IPS-18a (cell line): ENCODE results near the gene WDR7.
A peak's percentile ranks its signal among the peaks of the same experiment; 100 is the strongest.
"Not testable (repeated sequence)": the region's sequence is repeated elsewhere in the genome, so short reads cannot be mapped to it uniquely, and the experiment has no call there.

Source experiments
- H3K27ac ChIP-seq: one replicate; pipeline ENCODE4 v1.5.1; 2013; ENCODE audit warnings: low read length
- H3K27me3 ChIP-seq: one replicate; pipeline ENCODE4 v1.6.1; 2013; ENCODE audit warnings: mild to moderate bottlenecking, low read length; ENCODE audit not compliant: control insufficient read depth, insufficient read depth
- H3K36me3 ChIP-seq: one replicate; pipeline ENCODE4 v1.6.1; 2013; ENCODE audit warnings: low read depth, low read length; ENCODE audit not compliant: control insufficient read depth
- H3K4me1 ChIP-seq: one replicate; pipeline ENCODE4 v1.6.1; 2013; ENCODE audit warnings: low read depth, low read length; ENCODE audit not compliant: control insufficient read depth
- H3K4me3 ChIP-seq: one replicate; pipeline ENCODE4 v1.5.1; 2013; ENCODE audit warnings: low read length
- H3K9ac ChIP-seq: one replicate; pipeline ENCODE4 v1.6.1; 2013; ENCODE audit warnings: mild to moderate bottlenecking, low read length, moderate library complexity
- H3K9me3 ChIP-seq: one replicate; pipeline ENCODE4 v1.6.1; 2013; ENCODE audit warnings: low read depth, low read length; ENCODE audit not compliant: control insufficient read depth

WDR7 gene

GRCh38 chr18:56639571-56639970 is 11.6 kb upstream of the WDR7 start:
- Histone ChIP-seq H3K9ac (no peak overlapping the region), H3K27ac (no peak overlapping the region), H3K36me3 (peaks cover 5% of the 10 kb centered on the region), H3K4me3 (peak overlapping the region; percentile 76), H3K9me3 (no peaks in the 10 kb centered on the region), H3K4me1 (peaks cover 14% of the 10 kb centered on the region), H3K27me3 (no peaks in the 10 kb centered on the region)

- peaks cover 13% of the 10 kb centered on the region for H3K4me1 ChIP-seq
- H3K36me3 ChIP-seq = no peaks in the 10 kb centered on the region
- no peak overlapping the region for H3K4me3 ChIP-seq
- no peak overlapping the region for H3K9ac ChIP-seq
- H3K27ac ChIP-seq = no peak overlapping the region
- no peaks in the 10 kb centered on the region for H3K9me3 ChIP-seq
- no peaks in the 10 kb centered on the region for H3K27me3 ChIP-seq
These were observed 9.3 kb upstream of the WDR7 start for GRCh38 chr18:56641714-56642337.

GRCh38 chr18:56643381-56643780 is 7.8 kb upstream of the WDR7 start:
- no peak overlapping the region for H3K27ac ChIP-seq
- no peak overlapping the region for H3K4me3 ChIP-seq
- H3K9me3 ChIP-seq = no peaks in the 10 kb centered on the region
- peaks cover 7% of the 10 kb centered on the region for H3K4me1 ChIP-seq
- H3K27me3 ChIP-seq = no peaks in the 10 kb centered on the region
- no peak overlapping the region for H3K9ac ChIP-seq
- no peaks in the 10 kb centered on the region for H3K36me3 ChIP-seq

GRCh38 chr18:56645415-56646016 is 5.6 kb upstream of the WDR7 start:
- Histone ChIP-seq H3K4me3 (no peak overlapping the region), H3K27me3 (no peaks in the 10 kb centered on the region), H3K36me3 (no peaks in the 10 kb centered on the region), H3K9me3 (no peaks in the 10 kb centered on the region), H3K27ac (no peak overlapping the region), H3K4me1 (peaks cover 1% of the 10 kb centered on the region), H3K9ac (no peak overlapping the region)

GRCh38 chr18:56647071-56647470 is 4.1 kb upstream of the WDR7 start:
- Histone ChIP-seq H3K27ac (no peak overlapping the region), H3K27me3 (no peaks in the 10 kb centered on the region), H3K9me3 (no peaks in the 10 kb centered on the region), H3K9ac (no peak overlapping the region), H3K36me3 (no peaks in the 10 kb centered on the region), H3K4me1 (peaks cover 4% of the 10 kb centered on the region), H3K4me3 (no peak overlapping the region)

- H3K9ac ChIP-seq = no peak overlapping the region
These were observed 2.9 kb upstream of the WDR7 start for GRCh38 chr18:56647951-56648893.

GRCh38 chr18:56649996-56650395 is 1.2 kb upstream of the WDR7 start:
- peaks cover 4% of the 10 kb centered on the region for H3K4me1 ChIP-seq
- H3K4me3 ChIP-seq = no peak overlapping the region
- no peaks in the 10 kb centered on the region for H3K9me3 ChIP-seq
- H3K27me3 ChIP-seq = no peaks in the 10 kb centered on the region
- no peak overlapping the region for H3K27ac ChIP-seq
- no peak overlapping the region for H3K9ac ChIP-seq
- no peaks in the 10 kb centered on the region for H3K36me3 ChIP-seq

More at GRCh38 chr18:56647951-56648893, 2.9 kb upstream of the WDR7 start:
- Histone ChIP-seq H3K27me3 (no peaks in the 10 kb centered on the region), H3K36me3 (no peaks in the 10 kb centered on the region), H3K4me3 (no peak overlapping the region), H3K27ac (no peak overlapping the region), H3K9me3 (no peaks in the 10 kb centered on the region), H3K4me1 (peaks cover 4% of the 10 kb centered on the region)

- Histone ChIP-seq H3K4me1 (peaks cover 4% of the 10 kb centered on the region), H3K9ac (peak overlapping the region; percentile 62), H3K27me3 (no peaks in the 10 kb centered on the region), H3K9me3 (no peaks in the 10 kb centered on the region), H3K36me3 (no peaks in the 10 kb centered on the region), H3K27ac (no peak overlapping the region), H3K4me3 (peak overlapping the region; percentile 79)
These were observed 573 bp downstream of the WDR7 start for GRCh38 chr18:56651771-56652092.

- Histone ChIP-seq H3K4me1 (peaks cover 4% of the 10 kb centered on the region), H3K36me3 (no peaks in the 10 kb centered on the region), H3K4me3 (no peak overlapping the region), H3K27me3 (no peaks in the 10 kb centered on the region), H3K27ac (no peak overlapping the region), H3K9ac (no peak overlapping the region), H3K9me3 (no peaks in the 10 kb centered on the region)
These were observed 1.6 kb downstream of the WDR7 start for GRCh38 chr18:56652802-56653201.

GRCh38 chr18:56654280-56654679 is 3.1 kb downstream of the WDR7 start:
- not testable (repeated sequence) for H3K4me1 ChIP-seq, H3K9me3 ChIP-seq, H3K27me3 ChIP-seq, H3K9ac ChIP-seq, H3K27ac ChIP-seq, H3K36me3 ChIP-seq, H3K4me3 ChIP-seq

GRCh38 chr18:56658261-56658660 is 7.1 kb downstream of the WDR7 start:
- Histone ChIP-seq H3K27me3 (no peaks in the 10 kb centered on the region), H3K9ac (no peak overlapping the region), H3K9me3 (no peaks in the 10 kb centered on the region), H3K27ac (no peak overlapping the region), H3K36me3 (no peaks in the 10 kb centered on the region), H3K4me1 (no peaks in the 10 kb centered on the region), H3K4me3 (no peak overlapping the region)
